NT2/D1 (cell line): ENCODE results near the gene PCNT.

Source experiments
- SUZ12 ChIP-seq: IDR thresholded peaks from 2 replicates; pipeline ENCODE4 v1.6.1; 2011; ENCODE audit not compliant: insufficient read length, insufficient read depth; ENCODE audit errors: extremely low read depth
- YY1 ChIP-seq: IDR thresholded peaks from 2 replicates; pipeline ENCODE4 v1.6.1; 2011; ENCODE audit not compliant: insufficient read length, insufficient read depth

- TF ChIP-seq SUZ12 (no peak), YY1 (no peak)
Measured at GRCh38 chr21:46448108-46448507, 124.2 kb downstream of the PCNT start.
